Measurements from ENCODE around the gene IQCK. TPM values are rescaled to one million over a fixed set of nuclear protein-coding genes. Genes with fewer than 3 reads are reported as not detected.

IQCK gene
- total RNA-seq, 1 experiment from 2014 or later: 15.5 TPM

DNA sequence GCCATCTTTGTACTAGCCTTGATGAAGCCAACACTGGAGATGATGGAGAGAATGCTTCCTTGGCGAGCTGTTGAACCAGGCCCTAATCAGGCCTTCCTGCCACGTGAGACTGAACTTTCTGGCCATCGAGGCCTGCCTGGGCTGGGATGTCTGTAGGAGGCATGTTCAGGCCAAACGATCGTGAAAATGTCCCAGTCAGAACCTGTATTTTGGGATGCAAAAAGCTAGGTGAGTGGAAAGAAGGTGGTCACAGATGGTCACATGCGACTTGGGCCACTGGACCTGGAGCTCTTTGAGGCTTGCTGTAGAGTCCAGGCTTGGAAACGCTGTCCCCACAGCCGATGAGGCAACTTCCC, 12.9 kb upstream of the IQCK start:
- DNase-seq (ENCODE audit: low read depth, low spot score) (no peak), ATAC-seq (no peak)
- Histone ChIP-seq H3K4me1 (ENCODE audit: control insufficient read depth, insufficient read depth, low read length) (peaks cover 7% of the 10 kb centered on the region), H3K27ac (ENCODE audit: low read length) (no peak overlapping the region), H3K4me3 (ENCODE audit: low read depth in 2 of 2, low read length in 2 of 2) (no peak overlapping the region), H3K9me3 (ENCODE audit: control insufficient read depth, insufficient read depth, low read depth, low read length) (no peaks in the 10 kb centered on the region), H3K36me3 (ENCODE audit: control insufficient read depth, insufficient read depth, low read length) (peaks cover 3% of the 10 kb centered on the region; the same call in 1 of the 2 replicates), H3K27me3 (ENCODE audit: control insufficient read depth, insufficient read depth, low read length) (no peaks in the 10 kb centered on the region)
- in situ Hi-C loops (cut with HindIII; ENCODE audit: low pct_unique_long_range_greater_than_20kb, low sequenced_read_pairs): no loop called here
- CTCF ChIA-PET: no interaction called here
- intact Hi-C loops (cut with micrococcal nuclease; ENCODE audit: unreplicated experiment): loop anchor here (5.0 kb wide), 1 partner anchor 182 kb away; no protein-coding TSS in a partner anchor
- TF ChIP-seq POLR2AphosphoS5 (IDR thresholded peaks at IDR 0.05; ENCODE audit: low read depth, low read length) (no peak), SIN3A (IDR thresholded peaks at IDR 0.05; ENCODE audit: borderline replicate concordance, insufficient read depth, low read depth, low read length) (no peak)
- TF ChIP-seq, protein P1, sequence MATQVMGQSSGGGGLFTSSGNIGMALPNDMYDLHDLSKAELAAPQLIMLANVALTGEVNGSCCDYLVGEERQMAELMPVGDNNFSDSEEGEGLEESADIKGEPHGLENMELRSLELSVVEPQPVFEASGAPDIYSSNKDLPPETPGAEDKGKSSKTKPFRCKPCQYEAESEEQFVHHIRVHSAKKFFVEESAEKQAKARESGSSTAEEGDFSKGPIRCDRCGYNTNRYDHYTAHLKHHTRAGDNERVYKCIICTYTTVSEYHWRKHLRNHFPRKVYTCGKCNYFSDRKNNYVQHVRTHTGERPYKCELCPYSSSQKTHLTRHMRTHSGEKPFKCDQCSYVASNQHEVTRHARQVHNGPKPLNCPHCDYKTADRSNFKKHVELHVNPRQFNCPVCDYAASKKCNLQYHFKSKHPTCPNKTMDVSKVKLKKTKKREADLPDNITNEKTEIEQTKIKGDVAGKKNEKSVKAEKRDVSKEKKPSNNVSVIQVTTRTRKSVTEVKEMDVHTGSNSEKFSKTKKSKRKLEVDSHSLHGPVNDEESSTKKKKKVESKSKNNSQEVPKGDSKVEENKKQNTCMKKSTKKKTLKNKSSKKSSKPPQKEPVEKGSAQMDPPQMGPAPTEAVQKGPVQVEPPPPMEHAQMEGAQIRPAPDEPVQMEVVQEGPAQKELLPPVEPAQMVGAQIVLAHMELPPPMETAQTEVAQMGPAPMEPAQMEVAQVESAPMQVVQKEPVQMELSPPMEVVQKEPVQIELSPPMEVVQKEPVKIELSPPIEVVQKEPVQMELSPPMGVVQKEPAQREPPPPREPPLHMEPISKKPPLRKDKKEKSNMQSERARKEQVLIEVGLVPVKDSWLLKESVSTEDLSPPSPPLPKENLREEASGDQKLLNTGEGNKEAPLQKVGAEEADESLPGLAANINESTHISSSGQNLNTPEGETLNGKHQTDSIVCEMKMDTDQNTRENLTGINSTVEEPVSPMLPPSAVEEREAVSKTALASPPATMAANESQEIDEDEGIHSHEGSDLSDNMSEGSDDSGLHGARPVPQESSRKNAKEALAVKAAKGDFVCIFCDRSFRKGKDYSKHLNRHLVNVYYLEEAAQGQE (IDR thresholded peaks at IDR 0.05; ENCODE audit: insufficient read depth in 1 of 2, low read depth in 2 of 2, low read length in 1 of 2): no peak
- TF ChIP-seq, protein P2, sequence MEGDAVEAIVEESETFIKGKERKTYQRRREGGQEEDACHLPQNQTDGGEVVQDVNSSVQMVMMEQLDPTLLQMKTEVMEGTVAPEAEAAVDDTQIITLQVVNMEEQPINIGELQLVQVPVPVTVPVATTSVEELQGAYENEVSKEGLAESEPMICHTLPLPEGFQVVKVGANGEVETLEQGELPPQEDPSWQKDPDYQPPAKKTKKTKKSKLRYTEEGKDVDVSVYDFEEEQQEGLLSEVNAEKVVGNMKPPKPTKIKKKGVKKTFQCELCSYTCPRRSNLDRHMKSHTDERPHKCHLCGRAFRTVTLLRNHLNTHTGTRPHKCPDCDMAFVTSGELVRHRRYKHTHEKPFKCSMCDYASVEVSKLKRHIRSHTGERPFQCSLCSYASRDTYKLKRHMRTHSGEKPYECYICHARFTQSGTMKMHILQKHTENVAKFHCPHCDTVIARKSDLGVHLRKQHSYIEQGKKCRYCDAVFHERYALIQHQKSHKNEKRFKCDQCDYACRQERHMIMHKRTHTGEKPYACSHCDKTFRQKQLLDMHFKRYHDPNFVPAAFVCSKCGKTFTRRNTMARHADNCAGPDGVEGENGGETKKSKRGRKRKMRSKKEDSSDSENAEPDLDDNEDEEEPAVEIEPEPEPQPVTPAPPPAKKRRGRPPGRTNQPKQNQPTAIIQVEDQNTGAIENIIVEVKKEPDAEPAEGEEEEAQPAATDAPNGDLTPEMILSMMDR (IDR thresholded peaks at IDR 0.05): no peak
- POLR2A ChIA-PET: no interaction called here
- BruUV-seq (replicated peaks): no TSS peak

DNA sequence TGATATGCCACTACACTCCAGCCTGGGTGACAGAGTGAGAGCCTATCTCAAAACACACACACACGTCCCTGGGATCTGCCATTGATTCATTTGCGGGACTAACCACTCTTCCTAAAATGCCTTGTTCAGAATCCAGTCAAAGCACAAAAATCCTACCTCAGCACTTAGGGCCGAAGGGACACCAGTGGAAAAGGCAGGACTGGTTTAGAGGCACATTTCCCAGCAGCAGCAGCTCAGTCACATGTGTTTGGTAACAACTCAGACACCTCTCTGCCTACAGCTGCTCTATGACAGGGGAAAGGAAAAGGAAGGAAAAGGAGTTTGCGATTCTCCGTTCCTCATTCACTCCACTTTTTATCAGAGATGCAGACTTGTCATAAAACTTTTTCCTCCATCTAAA, 12.2 kb upstream of the IQCK start:
- BruUV-seq (replicated peaks): no TSS peak
- no peaks in the 10 kb centered on the region for H3K4me1 ChIP-seq (ENCODE audit: control insufficient read depth, insufficient read depth, low read length)
- intact Hi-C loops (cut with micrococcal nuclease; ENCODE audit: unreplicated experiment) (loop anchor here (5.0 kb wide), 1 partner anchor 181 kb away; no protein-coding TSS in a partner anchor), in situ Hi-C loops (cut with HindIII; ENCODE audit: low pct_unique_long_range_greater_than_20kb, low sequenced_read_pairs) (no loop called here)
- DNase-seq (ENCODE audit: low read depth, low spot score) (no peak), ATAC-seq (no peak)
- ChIA-PET POLR2A (no interaction called here), CTCF (no interaction called here)
- H3K4me3 ChIP-seq (ENCODE audit: low read depth in 2 of 2, low read length in 2 of 2): no peak overlapping the region
- TF ChIP-seq SIN3A (IDR thresholded peaks at IDR 0.05; ENCODE audit: borderline replicate concordance, insufficient read depth, low read depth, low read length) (no peak), POLR2AphosphoS5 (IDR thresholded peaks at IDR 0.05; ENCODE audit: low read depth, low read length) (no peak)
- no peak overlapping the region for H3K27ac ChIP-seq (ENCODE audit: low read length)
- H3K27me3 ChIP-seq (ENCODE audit: control insufficient read depth, insufficient read depth, low read length): no peaks in the 10 kb centered on the region
- peaks cover 3% of the 10 kb centered on the region; the same call in 1 of the 2 replicates for H3K36me3 ChIP-seq (ENCODE audit: control insufficient read depth, insufficient read depth, low read length)
- no peaks in the 10 kb centered on the region for H3K9me3 ChIP-seq (ENCODE audit: control insufficient read depth, insufficient read depth, low read depth, low read length)

DNA sequence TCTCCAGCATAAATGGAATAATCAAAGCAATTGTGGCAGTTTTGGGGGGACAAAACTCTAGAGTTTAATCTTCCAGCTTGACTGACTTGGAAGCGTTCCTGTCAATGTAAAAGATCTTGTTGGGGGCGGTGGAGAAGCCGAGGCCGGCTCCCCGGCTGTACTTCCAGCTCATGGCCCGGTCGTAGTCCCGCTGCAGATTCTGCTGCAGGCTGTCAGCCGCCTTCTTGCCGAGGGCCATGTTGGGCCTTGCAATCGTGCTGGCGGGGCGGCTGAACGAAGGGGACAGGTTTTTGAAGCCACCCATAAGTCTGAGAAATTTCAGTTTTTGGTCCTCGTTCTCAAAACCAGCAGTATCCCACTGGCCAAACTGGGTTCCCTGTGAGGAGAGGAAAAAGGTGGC, 11.2 kb upstream of the IQCK start:
- ChIA-PET CTCF (no interaction called here), POLR2A (interaction anchor here (0.6 kb wide), 1 partner anchor 28 kb away, joined by 10 read pairs; no protein-coding TSS in a partner anchor)
- in situ Hi-C loops (cut with HindIII; ENCODE audit: low pct_unique_long_range_greater_than_20kb, low sequenced_read_pairs) (no loop called here), intact Hi-C loops (cut with micrococcal nuclease; ENCODE audit: unreplicated experiment) (loop anchor here (5.0 kb wide), 1 partner anchor 180 kb away; no protein-coding TSS in a partner anchor)
- no peak for DNase-seq (ENCODE audit: low read depth, low spot score)
- H3K27ac ChIP-seq (ENCODE audit: low read length): no peak overlapping the region
- H3K36me3 ChIP-seq (ENCODE audit: control insufficient read depth, insufficient read depth, low read length): peaks cover 3% of the 10 kb centered on the region; the same call in 1 of the 2 replicates
- no peak for ATAC-seq
- H3K9me3 ChIP-seq (ENCODE audit: control insufficient read depth, insufficient read depth, low read depth, low read length): no peaks in the 10 kb centered on the region
- H3K4me3 ChIP-seq (ENCODE audit: low read depth in 2 of 2, low read length in 2 of 2): no peak overlapping the region
- H3K27me3 ChIP-seq (ENCODE audit: control insufficient read depth, insufficient read depth, low read length): no peaks in the 10 kb centered on the region
- TF ChIP-seq, protein P1 (IDR thresholded peaks at IDR 0.05; ENCODE audit: insufficient read depth in 1 of 2, low read depth in 2 of 2, low read length in 1 of 2): no peak
- no peak for TF ChIP-seq SIN3A (IDR thresholded peaks at IDR 0.05; ENCODE audit: borderline replicate concordance, insufficient read depth, low read depth, low read length)
- TF ChIP-seq POLR2AphosphoS5 (IDR thresholded peaks at IDR 0.05; ENCODE audit: low read depth, low read length): no peak
- TSS peak; percentile 54 for BruUV-seq (replicated peaks)
- H3K4me1 ChIP-seq (ENCODE audit: control insufficient read depth, insufficient read depth, low read length): no peaks in the 10 kb centered on the region

Data from Panc1 (cell line).